GM18511 (cell line): ENCODE measurements around the gene SLC31A1.
"Not testable (repeated sequence)": the region's sequence is repeated elsewhere in the genome, so short reads cannot be mapped to it uniquely, and the experiment has no call there.

Experiments
- ATAC-seq: cut with Tn5 transposase; IDR thresholded peaks from one replicate; pipeline ENCODE4 v1.9.1; 2021; ENCODE audit warnings: mild to moderate bottlenecking, moderate library complexity; ENCODE audit not compliant: unreplicated experiment

Gene SLC31A1

GRCh38 chr9:113220467-113221002, 809 bp upstream of the SLC31A1 start:
- ATAC-seq: no peak

DNA sequence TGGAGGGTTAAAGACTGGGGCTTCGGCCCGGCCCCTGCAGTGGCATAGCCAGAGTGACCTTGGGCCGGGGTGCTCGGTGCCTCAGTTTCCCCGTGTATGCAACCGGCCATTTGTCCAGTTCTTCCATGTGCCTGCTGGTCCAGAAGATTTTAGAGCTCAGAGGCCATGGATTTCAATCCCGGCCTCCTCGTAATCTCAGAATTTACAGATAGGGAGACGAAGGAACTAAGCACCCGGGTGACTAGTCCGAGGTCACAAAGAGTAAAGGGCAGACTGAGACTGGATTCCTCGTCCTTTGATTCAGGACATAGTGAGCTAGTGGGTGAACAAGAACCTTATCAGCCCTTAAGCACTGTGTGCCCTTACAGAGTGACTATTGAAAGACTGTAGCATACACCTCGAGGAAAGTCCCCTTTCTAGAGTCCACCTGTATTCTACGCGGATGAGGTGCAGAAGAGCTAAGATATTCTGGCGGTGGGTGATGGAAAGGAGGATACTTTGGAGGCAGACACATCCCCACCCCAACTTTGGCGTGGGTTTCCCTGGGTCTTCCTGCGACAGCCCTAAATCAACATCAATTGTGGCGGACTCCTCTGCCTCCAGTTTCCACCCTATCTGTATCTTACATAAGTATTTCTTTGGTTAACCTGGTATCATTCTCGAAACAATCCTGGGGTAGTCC, 597 bp downstream of the SLC31A1 start:
- ATAC-seq: no peak

DNA sequence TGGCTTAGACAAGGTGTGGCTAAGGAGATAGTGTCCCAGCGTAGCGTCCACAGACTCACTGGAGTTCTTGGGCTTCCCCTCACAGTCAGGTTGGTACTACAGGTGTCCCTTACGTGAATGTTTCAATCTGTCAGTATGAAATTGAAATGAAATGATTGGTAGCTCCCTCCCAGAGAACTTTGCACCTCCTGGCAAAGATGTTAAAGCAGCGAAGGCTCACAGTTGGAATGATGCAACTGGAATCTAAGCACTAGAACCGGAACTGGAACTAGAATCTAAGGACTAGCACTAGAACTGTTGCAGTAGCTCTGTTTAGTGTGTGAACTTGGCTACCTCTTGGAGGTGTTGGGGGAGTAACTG, 1.1 kb downstream of the SLC31A1 start:
- ATAC-seq: no peak

GRCh38 chr9:113223963-113224362, 2.6 kb downstream of the SLC31A1 start:
- ATAC-seq: no peak

- no peak for ATAC-seq
These were observed 6.1 kb downstream of the SLC31A1 start for GRCh38 chr9:113227436-113227835.

- no peak for ATAC-seq
These were observed 6.9 kb downstream of the SLC31A1 start for GRCh38 chr9:113228130-113228665.

DNA sequence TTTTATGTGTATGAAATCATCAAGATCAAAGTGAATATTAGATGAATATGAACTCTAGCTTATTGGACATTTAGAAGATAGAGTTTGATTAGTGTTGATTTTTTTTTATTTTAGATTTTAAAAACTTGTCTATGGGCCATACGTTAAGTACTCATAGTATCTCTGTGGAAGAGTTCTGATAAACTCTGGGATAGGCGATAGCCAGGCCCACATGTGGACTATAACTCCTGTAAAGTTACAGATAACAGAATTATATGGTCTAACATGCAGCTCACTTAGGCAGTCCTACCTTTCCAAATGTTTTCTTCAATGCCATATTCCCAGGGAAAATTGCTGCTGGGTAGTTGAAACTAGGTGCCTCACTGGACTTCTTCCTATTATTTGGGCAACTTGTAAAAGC, 10.4 kb downstream of the SLC31A1 start:
- no peak for ATAC-seq

- not testable (repeated sequence) for ATAC-seq
These were observed 14.4 kb downstream of the SLC31A1 start for GRCh38 chr9:113235701-113236255.

- no peak for ATAC-seq
These were observed 15.7 kb downstream of the SLC31A1 start for GRCh38 chr9:113237026-113237425.

GRCh38 chr9:113238202-113238858, 17.0 kb downstream of the SLC31A1 start:
- no peak for ATAC-seq

GRCh38 chr9:113238859-113239232, 17.5 kb downstream of the SLC31A1 start:
- no peak for ATAC-seq

DNA sequence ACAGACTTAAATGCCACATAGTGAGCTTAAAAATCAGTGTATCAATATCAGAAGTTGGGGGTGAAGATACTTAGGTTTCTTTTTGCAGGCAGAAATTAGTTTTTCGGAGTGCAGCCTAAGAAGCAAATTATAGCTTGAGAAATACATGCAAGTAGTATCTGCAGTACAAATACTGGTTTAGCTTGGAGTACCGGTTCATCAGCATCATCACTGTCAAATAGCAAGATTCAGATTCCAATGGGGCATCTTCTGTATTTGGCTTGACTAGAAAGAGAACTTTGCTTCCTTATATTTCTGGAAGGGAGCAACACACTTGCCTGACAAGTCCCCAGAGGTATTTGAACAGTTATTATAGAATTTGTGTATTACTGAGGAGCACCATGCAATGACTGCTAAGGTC, 19.8 kb downstream of the SLC31A1 start:
- no peak for ATAC-seq

- no peak for ATAC-seq
These were observed 23.2 kb downstream of the SLC31A1 start for GRCh38 chr9:113244556-113244955.

GRCh38 chr9:113245894-113246293, 24.6 kb downstream of the SLC31A1 start:
- ATAC-seq: no peak

GRCh38 chr9:113246928-113247327, 25.6 kb downstream of the SLC31A1 start:
- ATAC-seq: no peak

- ATAC-seq: no peak
These were observed 26.3 kb downstream of the SLC31A1 start for GRCh38 chr9:113247640-113248039.

GRCh38 chr9:113249661-113250060, 28.3 kb downstream of the SLC31A1 start:
- not testable (repeated sequence) for ATAC-seq

- no peak for ATAC-seq
These were observed 29.5 kb downstream of the SLC31A1 start for GRCh38 chr9:113250807-113251206.

GRCh38 chr9:113254991-113255390, 33.6 kb downstream of the SLC31A1 start:
- no peak for ATAC-seq

DNA sequence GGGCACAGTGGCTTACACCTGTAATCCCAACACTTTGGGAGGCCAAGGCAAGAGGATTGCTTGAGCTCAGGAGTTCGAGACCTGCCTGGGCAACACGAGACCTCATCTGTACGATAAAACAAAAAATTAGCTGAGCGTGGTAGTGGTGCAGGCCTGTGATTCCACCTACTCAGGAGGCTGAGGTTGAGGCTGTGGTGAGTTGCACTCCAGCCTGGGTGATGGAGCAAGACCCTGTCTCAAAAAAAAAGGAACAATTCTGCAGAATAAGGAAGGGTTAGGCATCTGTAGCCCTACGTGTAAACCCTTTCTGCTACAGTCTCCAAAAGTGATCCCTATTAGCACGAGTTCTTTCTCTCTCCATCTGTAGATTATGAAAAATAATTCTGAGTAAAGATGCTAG, 34.1 kb downstream of the SLC31A1 start:
- no peak for ATAC-seq

DNA sequence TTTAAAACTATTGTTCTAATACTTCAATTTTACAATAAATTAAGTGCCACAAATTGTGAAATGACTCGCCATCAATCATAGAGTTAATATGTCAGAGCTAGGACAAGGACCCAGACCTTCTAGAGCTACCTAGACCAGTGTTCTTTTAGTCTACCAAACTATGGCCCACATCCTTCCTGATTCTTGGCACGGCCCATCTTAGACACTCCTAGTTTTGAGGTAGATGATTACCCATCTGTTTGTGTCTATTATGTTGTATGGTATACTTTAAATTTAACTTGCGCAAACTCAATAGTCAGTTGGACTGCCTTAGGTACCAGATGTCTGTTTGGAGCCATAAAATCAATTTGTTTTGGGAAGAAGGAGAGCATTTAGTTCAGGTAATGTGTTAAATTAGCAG, 36.5 kb downstream of the SLC31A1 start:
- no peak for ATAC-seq

DNA sequence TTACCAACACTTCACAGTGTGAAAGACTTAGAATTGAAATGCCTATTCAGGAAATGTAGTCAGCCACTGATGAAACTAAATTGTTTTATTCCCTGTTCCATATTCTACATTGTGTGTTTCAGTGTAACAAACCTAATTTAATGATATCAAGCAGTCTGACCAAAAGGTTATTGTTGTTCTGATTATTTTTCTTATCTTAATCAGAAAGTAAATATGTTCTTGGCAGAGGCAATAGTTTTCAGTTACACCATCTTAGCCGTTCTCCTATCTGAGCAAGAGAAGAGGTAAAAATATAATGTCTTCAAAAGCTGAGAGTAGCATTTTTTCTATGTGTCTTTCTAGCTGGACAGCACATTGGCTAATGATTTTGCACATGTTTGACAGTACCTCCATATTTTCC, 36.9 kb downstream of the SLC31A1 start:
- no peak for ATAC-seq
